GM12892 (cell line): ENCODE measurements around the gene TXNL1.

Source experiments
- POLR2A ChIP-seq: IDR thresholded peaks from 2 replicates; pipeline ENCODE4 v1.6.1; 2011; ENCODE audit warnings: low read depth, low read length, control low read depth
- POLR2AphosphoS5 ChIP-seq: IDR thresholded peaks from 2 replicates; pipeline ENCODE4 v1.6.1; 2011; ENCODE audit warnings: low read depth, low read length, control low read depth
- TAF1 ChIP-seq: IDR thresholded peaks from 2 replicates; pipeline ENCODE4 v1.6.1; 2011; ENCODE audit warnings: low read depth, mild to moderate bottlenecking, control low read depth, low read length, borderline replicate concordance

GRCh38 chr18:56575819-56576663, 62.4 kb downstream of the TXNL1 start:
- TF ChIP-seq POLR2AphosphoS5 = no peak
- TF ChIP-seq POLR2A = no peak
- no peak for TF ChIP-seq TAF1
